ENCODE measurements around the gene MRGPRX3.

The MRGPRX3 gene

DNA sequence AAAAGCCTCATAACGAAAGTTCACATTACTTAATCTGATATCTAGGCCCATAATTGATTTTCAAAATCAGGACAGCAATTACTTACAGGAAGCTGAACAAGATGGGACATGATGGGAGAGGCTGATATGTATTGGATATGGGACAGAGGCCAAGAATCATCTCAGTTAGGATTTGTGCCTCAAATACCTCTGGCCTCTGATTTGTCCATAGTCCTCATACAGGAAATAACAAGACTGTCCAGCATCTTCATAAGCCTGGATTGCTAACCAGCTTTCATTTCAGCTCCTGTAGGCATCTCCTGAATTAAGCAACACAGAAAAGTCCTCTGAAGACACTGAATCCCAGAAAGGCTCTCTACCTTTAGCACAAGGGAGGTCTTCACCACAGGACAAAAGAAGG, 36.0 kb downstream of the MRGPRX3 start:
- DNase-seq (ENCODE audit: low spot score): no peak

- DNase-seq (ENCODE audit: low spot score): no peak
Observed at GRCh38 chr11:18171377-18172000, 39.1 kb downstream of the MRGPRX3 start.

- no peak for DNase-seq (ENCODE audit: low spot score)
Observed at GRCh38 chr11:18172666-18173065, 40.3 kb downstream of the MRGPRX3 start, which contains the start of gene MRGPRX4. Gene MRGPRX4, plus strand, starts transcription at chr11:18172837. Its CDS starts 420 bp downstream, at chr11:18173257.

GRCh38 chr11:18173225-18173866, 41.0 kb downstream of the MRGPRX3 start:
- no peak for DNase-seq (ENCODE audit: low spot score)
